H9 (cell line): ENCODE measurements around the gene TIMELESS. TPM values are rescaled to one million over a fixed set of nuclear protein-coding genes. Genes with fewer than 3 reads are reported as not detected.
A peak's percentile ranks its signal among the peaks of the same experiment; 100 is the strongest.
"Not testable (repeated sequence)": the region's sequence is repeated elsewhere in the genome, so short reads cannot be mapped to it uniquely, and the experiment has no call there.

Experiments
- DNase-seq: peaks from one replicate; pipeline ENCODE4 v3.0.0-alpha.2; 2017
- H2AFZ ChIP-seq: one replicate; pipeline ENCODE4 v1.6.1; 2013; ENCODE audit warnings: mild to moderate bottlenecking, low read length, control low read depth, moderate library complexity
- H2AK5ac ChIP-seq: 2 replicates; pipeline ENCODE4 v1.6.1; 2013; ENCODE audit warnings: low read length, control low read depth, mixed read lengths; ENCODE audit not compliant: insufficient read length
- H2BK120ac ChIP-seq: one replicate; pipeline ENCODE4 v1.6.1; 2013; ENCODE audit warnings: low read depth, mild to moderate bottlenecking, low read length, control low read depth, inconsistent platforms; ENCODE audit not compliant: poor library complexity, severe bottlenecking
- H2BK12ac ChIP-seq: 2 replicates; pipeline ENCODE4 v1.6.1; 2013; ENCODE audit warnings: low read length, control low read depth, mixed read lengths, low read depth; ENCODE audit not compliant: insufficient read length
- H2BK15ac ChIP-seq: 2 replicates; pipeline ENCODE4 v1.6.1; 2013; ENCODE audit warnings: low read depth, low read length, control low read depth
- H2BK20ac ChIP-seq: one replicate; pipeline ENCODE4 v1.6.1; 2013; ENCODE audit warnings: low read depth, mild to moderate bottlenecking, low read length, control low read depth, inconsistent platforms; ENCODE audit not compliant: poor library complexity, severe bottlenecking
- H2BK5ac ChIP-seq: 2 replicates; pipeline ENCODE4 v1.6.1; 2013; ENCODE audit warnings: low read length, control low read depth, mixed read lengths; ENCODE audit not compliant: insufficient read length
- H3K14ac ChIP-seq: 2 replicates; pipeline ENCODE4 v1.6.1; 2013; ENCODE audit warnings: low read length, control low read depth; ENCODE audit not compliant: insufficient read depth
- H3K18ac ChIP-seq: 2 replicates; pipeline ENCODE4 v1.6.1; 2013; ENCODE audit warnings: low read depth, mild to moderate bottlenecking, mixed read lengths, low read length, control low read depth; ENCODE audit not compliant: insufficient read length
- H3K23ac ChIP-seq: 2 replicates; pipeline ENCODE4 v1.6.1; 2013; ENCODE audit warnings: low read length, control low read depth, mixed read lengths, low read depth; ENCODE audit not compliant: insufficient read length
- H3K23me2 ChIP-seq: 2 replicates; pipeline ENCODE4 v1.6.1; 2013; ENCODE audit warnings: low read depth, mild to moderate bottlenecking, mixed read lengths, low read length, control low read depth; ENCODE audit not compliant: insufficient read length, poor library complexity, severe bottlenecking
- H3K27ac ChIP-seq: 2 replicates; pipeline ENCODE4 v1.5.1; 2013; ENCODE audit warnings: low read length, control low read depth, mixed read lengths, low read depth; ENCODE audit not compliant: insufficient read length
- H3K27me3 ChIP-seq: 2 replicates; pipeline ENCODE4 v1.6.1; 2013; ENCODE audit warnings: low read length, control low read depth, inconsistent platforms; ENCODE audit not compliant: insufficient read depth
- H3K4ac ChIP-seq: 2 replicates; pipeline ENCODE4 v1.6.1; 2013; ENCODE audit warnings: low read depth, mild to moderate bottlenecking, control low read depth, inconsistent platforms, low read length, moderate library complexity
- H3K4me1 ChIP-seq: 2 replicates; pipeline ENCODE4 v1.6.1; 2013; ENCODE audit warnings: low read length, control low read depth, inconsistent platforms; ENCODE audit not compliant: insufficient read depth
- H3K4me2 ChIP-seq: 2 replicates; pipeline ENCODE4 v1.6.1; 2013; ENCODE audit warnings: low read length, control low read depth, mixed read lengths; ENCODE audit not compliant: insufficient read length, insufficient read depth
- H3K56ac ChIP-seq: 2 replicates; pipeline ENCODE4 v1.6.1; 2013; ENCODE audit warnings: low read depth, mild to moderate bottlenecking, mixed read lengths, low read length, control low read depth; ENCODE audit not compliant: insufficient read length
- H3K79me1 ChIP-seq: 2 replicates; pipeline ENCODE4 v1.6.1; 2013; ENCODE audit warnings: low read depth, mild to moderate bottlenecking, moderate library complexity, low read length, control low read depth, inconsistent platforms; ENCODE audit not compliant: insufficient read depth, poor library complexity, severe bottlenecking
- H3K79me2 ChIP-seq: 2 replicates; pipeline ENCODE4 v1.6.1; 2013; ENCODE audit warnings: low read length, control low read depth, inconsistent platforms; ENCODE audit not compliant: insufficient read depth
- H3K9ac ChIP-seq: 2 replicates; pipeline ENCODE4 v1.6.1; 2013; ENCODE audit warnings: low read length, control low read depth, mixed read lengths; ENCODE audit not compliant: insufficient read length; ENCODE audit errors: extremely low read depth
- H3K9me3 ChIP-seq: one replicate; pipeline ENCODE4 v1.6.1; 2013; ENCODE audit warnings: low read depth, low read length, inconsistent platforms; ENCODE audit not compliant: control insufficient read depth
- H3T11ph ChIP-seq: one replicate; pipeline ENCODE4 v1.6.1; 2013; ENCODE audit warnings: mild to moderate bottlenecking, low read length, control low read depth, inconsistent platforms
- H4K20me1 ChIP-seq: one replicate; pipeline ENCODE4 v1.6.1; 2013; ENCODE audit not compliant: control insufficient read depth, insufficient read length, insufficient read depth
- H4K5ac ChIP-seq: 2 replicates; pipeline ENCODE4 v1.6.1; 2013; ENCODE audit warnings: low read depth, mild to moderate bottlenecking, mixed read lengths, low read length, control low read depth; ENCODE audit not compliant: insufficient read length
- H4K8ac ChIP-seq: replicated peaks from 2 replicates; pipeline ENCODE4 v1.6.1; 2013; ENCODE audit warnings: low read length, control low read depth, mixed read lengths, low read depth; ENCODE audit not compliant: insufficient read length
- H4K91ac ChIP-seq: 2 replicates; pipeline ENCODE4 v1.6.1; 2013; ENCODE audit warnings: low read depth, mild to moderate bottlenecking, moderate library complexity, mixed read lengths, low read length, control low read depth; ENCODE audit not compliant: insufficient read length
- H3K27ac Mint-ChIP-seq, 3 experiments: 2 replicates in 2 of 3; 3 replicates in 1 of 3; pipeline ENCODE4 v1.8.0; 2020 to 2021; ENCODE audit warnings: mixed read lengths in 3 of 3, mild to moderate bottlenecking in 1 of 3, moderate library complexity in 1 of 3
- H3K27me3 Mint-ChIP-seq: 2 replicates; pipeline ENCODE4 v1.8.0; 2021; ENCODE audit warnings: low read depth, mild to moderate bottlenecking, moderate library complexity, mixed read lengths
- H3K36me3 Mint-ChIP-seq, 3 experiments: 2 replicates in 2 of 3; 3 replicates in 1 of 3; pipeline ENCODE4 v1.8.0; 2020 to 2021; ENCODE audit warnings: low read depth in 3 of 3, mixed read lengths in 3 of 3; ENCODE audit not compliant: insufficient read depth in 1 of 3
- H3K4me1 Mint-ChIP-seq, 2 experiments: 2 replicates each; pipeline ENCODE4 v1.8.0; 2020; ENCODE audit warnings: mixed read lengths in 2 of 2
- H3K4me3 Mint-ChIP-seq, 2 experiments: 2 replicates in 1 of 2; 3 replicates in 1 of 2; pipeline ENCODE4 v1.8.0; 2020 to 2021; ENCODE audit warnings: mild to moderate bottlenecking in 2 of 2, mixed read lengths in 2 of 2, moderate library complexity in 1 of 2
- H3K9me3 Mint-ChIP-seq, 2 experiments: 2 replicates in 1 of 2; 3 replicates in 1 of 2; pipeline ENCODE4 v1.8.0; 2020; ENCODE audit warnings: mild to moderate bottlenecking in 2 of 2, mixed read lengths in 2 of 2, moderate library complexity in 1 of 2
- CTCF ChIP-seq: fragments of 200-600 bp; sonication (generic); conservative IDR thresholded peaks from 3 replicates; pipeline ENCODE4 v1.8.0; 2021; ENCODE audit warnings: antibody characterized with exemption, mild to moderate bottlenecking
- WGBS: extraction: QIAGEN DNeasy Blood & Tissue Kit; methylation state at CpG from one replicate; pipeline ENCODE4 v1.1.7; 2013; ENCODE audit warnings: missing lambda C conversion rate, low lambda C conversion rate, mixed read lengths; ENCODE audit not compliant: insufficient read length; ENCODE audit errors: extremely low coverage; 5-methylcytosine and 5-hydroxymethylcytosine counted together
- total RNA-seq: library from RNA; stranded (reverse); gene quantifications from 2 replicates; pipeline ENCODE4 v1.2.1, GENCODE V29; 2021

Gene TIMELESS
- total RNA-seq, 1 experiment from 2014 or later, result 68.0 TPM

GRCh38 chr12:56496704-56497103, 47.5 kb upstream of the TIMELESS start:
- not testable (repeated sequence) for H2BK5ac ChIP-seq, H3K56ac ChIP-seq, H3K9me3 ChIP-seq, H3K27ac Mint-ChIP-seq, H4K91ac ChIP-seq, H2AFZ ChIP-seq, H3K18ac ChIP-seq, H3K23ac ChIP-seq, H3K79me2 ChIP-seq, H4K8ac ChIP-seq, H3K9ac ChIP-seq, H3K27me3 ChIP-seq, H3T11ph ChIP-seq, H2BK20ac ChIP-seq, H3K4me2 ChIP-seq, H3K27ac ChIP-seq, H3K14ac ChIP-seq, H3K4me1 ChIP-seq, H2BK120ac ChIP-seq, H3K23me2 ChIP-seq, H3K4ac ChIP-seq, H2BK15ac ChIP-seq, H3K79me1 ChIP-seq, H2BK12ac ChIP-seq, H4K20me1 ChIP-seq, H4K5ac ChIP-seq, H2AK5ac ChIP-seq
- Mint-ChIP-seq H3K27me3 (peaks cover 53% of the 10 kb centered on the region), H3K36me3 (peaks cover 5 to 13% (median 10%) of the 10 kb centered on the region in 3 experiments; a peak in 6 of 7 replicates), H3K9me3 (peaks cover 30 to 34% of the 10 kb centered on the region in 2 experiments), H3K4me1 (peaks cover 11% of the 10 kb centered on the region in 2 experiments), H3K4me3 (0 out of 5 replicates have a peak overlapping the region, but pooled peaks of 1 of the 2 experiments have one; percentile 12)
- peak; percentile 65 for DNase-seq
- peak; percentile 55 for TF ChIP-seq CTCF
- WGBS, result no CpG with 5 or more reads among the region's 17 CpGs

- H2BK12ac ChIP-seq, H2BK120ac ChIP-seq, H3K27me3 ChIP-seq, H3K27ac Mint-ChIP-seq, H3K27ac ChIP-seq, H2AFZ ChIP-seq, H3T11ph ChIP-seq, H3K9ac ChIP-seq, H2BK15ac ChIP-seq, H3K4me1 ChIP-seq, H4K5ac ChIP-seq, H4K8ac ChIP-seq, H3K4me3 Mint-ChIP-seq, H3K36me3 Mint-ChIP-seq, H2BK20ac ChIP-seq, H2BK5ac ChIP-seq, H3K4ac ChIP-seq, H3K56ac ChIP-seq, H4K91ac ChIP-seq, H3K18ac ChIP-seq, H3K23ac ChIP-seq, H3K79me2 ChIP-seq, H3K4me2 ChIP-seq, H3K14ac ChIP-seq, H4K20me1 ChIP-seq, H2AK5ac ChIP-seq, H3K79me1 ChIP-seq, H3K9me3 ChIP-seq, H3K23me2 ChIP-seq: not testable (repeated sequence)
- peak; percentile 24 for DNase-seq
- no CpG with 5 or more reads among the region's 27 CpGs for whole genome bisulfite sequencing
- peaks cover 58% of the 10 kb centered on the region for H3K27me3 Mint-ChIP-seq
- peaks cover 27 to 31% of the 10 kb centered on the region in 2 experiments for H3K9me3 Mint-ChIP-seq
- H3K4me1 Mint-ChIP-seq, result peaks cover 11% of the 10 kb centered on the region in 2 experiments
These were observed 45.3 kb upstream of the TIMELESS start for GRCh38 chr12:56494481-56494880.
